Stimulated activated CD4-positive, alpha-beta T cell treated with anti-CD3 and anti-CD28 coated beads, Interleukin-1b, Interleukin-23, amount 100 ng/mL, for 4 hours (primary cell): Measurements from ENCODE around the gene TLR10.
"Not testable (repeated sequence)": the region's sequence is repeated elsewhere in the genome, so short reads cannot be mapped to it uniquely, and the experiment has no call there.

Source experiments
- DNase-seq, 2 donors: peaks; one replicate each; pipeline ENCODE4 v3.0.0-alpha.2; 2020; ENCODE audit warnings: low read depth in 2 of 2

The TLR10 gene

GRCh38 chr4:38766940-38767339, 15.8 kb downstream of the TLR10 start:
- DNase-seq = not testable (repeated sequence)

GRCh38 chr4:38765382-38765781, 17.4 kb downstream of the TLR10 start:
- DNase-seq = no peak

- no peak for DNase-seq
Observed at GRCh38 chr4:38764277-38764676, 18.5 kb downstream of the TLR10 start.

- DNase-seq = no peak
Observed at GRCh38 chr4:38762560-38762959, 20.2 kb downstream of the TLR10 start.

- DNase-seq = no peak
Observed at GRCh38 chr4:38759790-38760122, 23.0 kb downstream of the TLR10 start.

- DNase-seq = peak; percentile 44 to 47
Observed at GRCh38 chr4:38759113-38759789, 23.5 kb downstream of the TLR10 start.

GRCh38 chr4:38757945-38758600, 24.7 kb downstream of the TLR10 start:
- no peak for DNase-seq

GRCh38 chr4:38752941-38753806, 29.6 kb downstream of the TLR10 start:
- no peak for DNase-seq

GRCh38 chr4:38752372-38752940, 30.3 kb downstream of the TLR10 start:
- DNase-seq = no peak

GRCh38 chr4:38751341-38752010, 31.3 kb downstream of the TLR10 start:
- DNase-seq = no peak

GRCh38 chr4:38749336-38749735, 33.5 kb downstream of the TLR10 start:
- DNase-seq = no peak

GRCh38 chr4:38747629-38748028, 35.2 kb downstream of the TLR10 start:
- no peak for DNase-seq

GRCh38 chr4:38745881-38746280, 36.9 kb downstream of the TLR10 start:
- no peak for DNase-seq

- DNase-seq = no peak
Observed at GRCh38 chr4:38743866-38744265, 38.9 kb downstream of the TLR10 start.

- DNase-seq = no peak
Observed at GRCh38 chr4:38740303-38740702, 42.5 kb downstream of the TLR10 start.

GRCh38 chr4:38738940-38739803, 43.6 kb downstream of the TLR10 start:
- DNase-seq = no peak

GRCh38 chr4:38735870-38736269, 46.9 kb downstream of the TLR10 start:
- DNase-seq = no peak

- no peak for DNase-seq
Observed at GRCh38 chr4:38734911-38735310, 47.9 kb downstream of the TLR10 start.

GRCh38 chr4:38734446-38734845, 48.3 kb downstream of the TLR10 start:
- DNase-seq = no peak

- no peak for DNase-seq
Observed at GRCh38 chr4:38733663-38734062, 49.1 kb downstream of the TLR10 start.
